ENCODE results near the gene MAD1L1. TPM values are rescaled to one million over a fixed set of nuclear protein-coding genes. Genes with fewer than 3 reads are reported as not detected.

The MAD1L1 gene
- total and polyA plus RNA-seq, 3 donors from 2014 or later: 63.1 to 149 (median 94.6) TPM

GRCh38 chr7:1957471-1958225 is 275.1 kb downstream of the MAD1L1 start:
- Histone ChIP-seq H3K9me3 (no peaks in the 10 kb centered on the region), H3K4me3 (no peak overlapping the region), H3K36me3 (ENCODE audit: low read depth, missing control alignments) (no peaks in the 10 kb centered on the region), H3K27ac (no peak overlapping the region), H3K27me3 (no peaks in the 10 kb centered on the region), H3K4me1 (no peaks in the 10 kb centered on the region)
- 90 to 93% methylated on average over 28 of the region's 28 CpGs for WGBS, 2 donors
- intact Hi-C loops (cut with DNase I; ENCODE audit: low total_unique reads): no loop called here
- DNase-seq: no peak
- TF ChIP-seq POLR2A (IDR thresholded peaks at IDR 0.05) (no peak), CTCF (IDR thresholded peaks at IDR 0.05) (no peak)

GRCh38 chr7:1956611-1957470 is 275.9 kb downstream of the MAD1L1 start:
- Histone ChIP-seq H3K9me3 (no peaks in the 10 kb centered on the region), H3K27ac (no peak overlapping the region), H3K4me1 (no peaks in the 10 kb centered on the region), H3K4me3 (no peak overlapping the region), H3K36me3 (ENCODE audit: low read depth, missing control alignments) (no peaks in the 10 kb centered on the region), H3K27me3 (no peaks in the 10 kb centered on the region)
- WGBS, 2 donors: 89 to 95% methylated on average over 25 to 29 of the region's 30 CpGs
- TF ChIP-seq CTCF (IDR thresholded peaks at IDR 0.05) (no peak), POLR2A (IDR thresholded peaks at IDR 0.05) (no peak)
- intact Hi-C loops (cut with DNase I; ENCODE audit: low total_unique reads): no loop called here
- no peak for DNase-seq

- peaks cover 1% of the 10 kb centered on the region for H3K4me1 ChIP-seq
Observed at GRCh38 chr7:1956141-1956540, 276.6 kb downstream of the MAD1L1 start.

GRCh38 chr7:1954366-1955004 is 278.3 kb downstream of the MAD1L1 start:
- Histone ChIP-seq H3K9me3 (no peaks in the 10 kb centered on the region), H3K27me3 (no peaks in the 10 kb centered on the region), H3K4me1 (peaks cover 6% of the 10 kb centered on the region), H3K36me3 (ENCODE audit: low read depth, missing control alignments) (no peaks in the 10 kb centered on the region), H3K27ac (no peak overlapping the region), H3K4me3 (no peak overlapping the region)
- no peak for TF ChIP-seq CTCF (IDR thresholded peaks at IDR 0.05)
- TF ChIP-seq POLR2A (IDR thresholded peaks at IDR 0.05): no peak
- DNase-seq: no peak
- intact Hi-C loops (cut with DNase I; ENCODE audit: low total_unique reads): no loop called here
- WGBS, 2 donors: 83 to 95% methylated on average over 12 to 22 of the region's 22 CpGs

More at GRCh38 chr7:1956141-1956540, 276.6 kb downstream of the MAD1L1 start:
- Histone ChIP-seq H3K27ac (no peak overlapping the region), H3K27me3 (no peaks in the 10 kb centered on the region), H3K4me3 (no peak overlapping the region), H3K9me3 (no peaks in the 10 kb centered on the region), H3K36me3 (ENCODE audit: low read depth, missing control alignments) (no peaks in the 10 kb centered on the region)
- TF ChIP-seq CTCF (IDR thresholded peaks at IDR 0.05) (no peak), POLR2A (IDR thresholded peaks at IDR 0.05) (no peak)
- WGBS, 2 donors: 95 to 96% methylated on average over 3 to 8 of the region's 8 CpGs
- DNase-seq: no peak
- intact Hi-C loops (cut with DNase I; ENCODE audit: low total_unique reads): no loop called here
